ENCODE data around the gene GTSE1.

Gene GTSE1

DNA sequence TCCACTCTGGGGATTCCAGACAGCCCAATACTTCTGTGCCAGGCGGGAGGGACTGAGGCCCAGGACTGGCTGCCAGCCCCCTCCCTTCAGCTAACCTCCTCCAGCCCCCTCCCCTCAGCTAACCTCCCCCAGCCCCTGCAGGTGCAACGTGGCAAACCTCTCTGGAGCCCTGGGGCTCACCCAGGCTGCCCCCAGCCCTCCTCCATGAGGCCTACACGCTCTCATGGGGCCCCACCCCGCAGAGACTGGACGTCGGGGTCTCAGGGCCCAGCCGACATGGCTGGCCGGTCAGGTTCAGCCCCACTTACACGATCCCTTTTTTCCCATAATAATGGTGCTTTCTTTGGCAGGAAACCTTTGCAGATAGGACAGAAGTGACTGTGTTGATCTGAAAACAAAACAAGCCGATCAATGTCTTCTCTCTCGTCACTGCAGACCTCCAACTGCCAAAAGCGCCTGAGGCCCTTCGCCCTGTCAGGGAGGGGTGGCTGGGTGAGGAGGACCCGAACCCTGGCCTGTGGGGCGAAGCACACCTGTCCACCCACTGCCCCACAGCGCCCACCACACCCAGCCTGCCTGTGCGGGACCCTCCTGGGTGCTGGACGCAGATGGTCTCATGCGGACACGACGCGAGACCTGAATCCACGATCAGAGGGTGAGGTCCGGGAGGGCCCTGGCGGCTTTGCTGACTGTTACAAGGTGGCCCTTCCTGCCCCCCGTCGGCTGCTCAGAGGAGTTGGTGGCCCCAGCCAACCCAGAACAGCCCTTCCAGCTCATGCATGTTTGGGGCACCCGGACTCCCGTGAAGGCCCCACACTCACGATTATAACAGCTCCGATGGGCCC lies 72.4 kb downstream of the GTSE1 start:
- TF ChIP-seq, protein P1, sequence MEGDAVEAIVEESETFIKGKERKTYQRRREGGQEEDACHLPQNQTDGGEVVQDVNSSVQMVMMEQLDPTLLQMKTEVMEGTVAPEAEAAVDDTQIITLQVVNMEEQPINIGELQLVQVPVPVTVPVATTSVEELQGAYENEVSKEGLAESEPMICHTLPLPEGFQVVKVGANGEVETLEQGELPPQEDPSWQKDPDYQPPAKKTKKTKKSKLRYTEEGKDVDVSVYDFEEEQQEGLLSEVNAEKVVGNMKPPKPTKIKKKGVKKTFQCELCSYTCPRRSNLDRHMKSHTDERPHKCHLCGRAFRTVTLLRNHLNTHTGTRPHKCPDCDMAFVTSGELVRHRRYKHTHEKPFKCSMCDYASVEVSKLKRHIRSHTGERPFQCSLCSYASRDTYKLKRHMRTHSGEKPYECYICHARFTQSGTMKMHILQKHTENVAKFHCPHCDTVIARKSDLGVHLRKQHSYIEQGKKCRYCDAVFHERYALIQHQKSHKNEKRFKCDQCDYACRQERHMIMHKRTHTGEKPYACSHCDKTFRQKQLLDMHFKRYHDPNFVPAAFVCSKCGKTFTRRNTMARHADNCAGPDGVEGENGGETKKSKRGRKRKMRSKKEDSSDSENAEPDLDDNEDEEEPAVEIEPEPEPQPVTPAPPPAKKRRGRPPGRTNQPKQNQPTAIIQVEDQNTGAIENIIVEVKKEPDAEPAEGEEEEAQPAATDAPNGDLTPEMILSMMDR (IDR thresholded peaks at IDR 0.05; ENCODE audit: insufficient read depth, low read length, missing control alignments) = no peak
- DNase-seq (ENCODE audit: low read depth, low spot score) = no peak
- no peak overlapping the region for H3K4me3 ChIP-seq (ENCODE audit: low read depth, low read length)
- ChIA-PET POLR2A (no interaction called here), CTCF (interaction anchor here (1.1 to 8.6 kb wide), 9 partner anchors 9 to 194 kb away, joined by 3 to 284 read pairs (median 7); partner anchors contain the start of gene CELSR1)

DNA sequence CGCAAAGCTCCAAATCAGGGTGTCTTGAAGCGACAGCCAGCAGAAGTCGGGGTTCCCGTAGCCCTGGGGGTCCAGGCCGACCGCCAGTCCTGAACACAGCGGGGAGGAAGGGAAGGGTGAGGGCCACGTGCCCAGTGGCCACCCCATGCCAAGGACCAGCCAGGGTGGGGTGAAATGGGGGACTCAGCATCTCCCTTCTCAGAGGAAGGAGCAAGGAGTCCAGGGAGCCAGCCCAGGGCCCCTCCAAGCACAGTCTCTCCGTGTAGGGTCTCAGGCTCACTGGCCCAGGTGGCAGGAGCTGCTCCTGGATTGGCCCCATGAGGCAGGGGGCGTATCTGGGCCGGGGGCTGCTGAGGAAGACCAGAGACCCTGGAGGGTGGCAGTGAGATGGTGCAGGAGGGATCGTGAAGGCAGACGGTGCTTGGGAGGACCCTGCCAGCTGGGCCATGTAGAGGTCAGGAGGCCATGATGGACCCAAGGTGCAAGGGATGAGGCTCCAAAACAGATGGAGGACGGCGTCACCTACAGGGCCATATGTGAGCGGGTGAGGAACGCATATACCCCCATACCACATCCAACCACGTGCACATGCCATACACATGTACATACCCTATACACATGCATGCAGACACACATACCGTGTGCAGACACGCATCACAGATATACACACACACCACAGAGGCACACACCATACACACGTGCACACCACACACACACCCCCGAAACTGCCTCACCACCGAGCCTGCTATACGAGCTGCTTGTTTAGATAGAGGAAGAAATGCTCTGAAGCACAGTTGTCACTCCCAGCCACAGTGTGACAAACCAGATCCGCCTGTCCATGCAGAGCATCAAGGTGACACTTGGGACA lies 73.3 kb downstream of the GTSE1 start:
- CTCF ChIA-PET = interaction anchor here (1.5 to 8.6 kb wide), 2 partner anchors 173 to 193 kb away, joined by 3 to 284 read pairs; partner anchors contain the start of gene CELSR1
- POLR2A ChIA-PET = no interaction called here
- TF ChIP-seq, protein P1 (IDR thresholded peaks at IDR 0.05; ENCODE audit: insufficient read depth, low read length, missing control alignments) = no peak
- no peak for DNase-seq (ENCODE audit: low read depth, low spot score)
- H3K4me3 ChIP-seq (ENCODE audit: low read depth, low read length) = no peak overlapping the region

DNA sequence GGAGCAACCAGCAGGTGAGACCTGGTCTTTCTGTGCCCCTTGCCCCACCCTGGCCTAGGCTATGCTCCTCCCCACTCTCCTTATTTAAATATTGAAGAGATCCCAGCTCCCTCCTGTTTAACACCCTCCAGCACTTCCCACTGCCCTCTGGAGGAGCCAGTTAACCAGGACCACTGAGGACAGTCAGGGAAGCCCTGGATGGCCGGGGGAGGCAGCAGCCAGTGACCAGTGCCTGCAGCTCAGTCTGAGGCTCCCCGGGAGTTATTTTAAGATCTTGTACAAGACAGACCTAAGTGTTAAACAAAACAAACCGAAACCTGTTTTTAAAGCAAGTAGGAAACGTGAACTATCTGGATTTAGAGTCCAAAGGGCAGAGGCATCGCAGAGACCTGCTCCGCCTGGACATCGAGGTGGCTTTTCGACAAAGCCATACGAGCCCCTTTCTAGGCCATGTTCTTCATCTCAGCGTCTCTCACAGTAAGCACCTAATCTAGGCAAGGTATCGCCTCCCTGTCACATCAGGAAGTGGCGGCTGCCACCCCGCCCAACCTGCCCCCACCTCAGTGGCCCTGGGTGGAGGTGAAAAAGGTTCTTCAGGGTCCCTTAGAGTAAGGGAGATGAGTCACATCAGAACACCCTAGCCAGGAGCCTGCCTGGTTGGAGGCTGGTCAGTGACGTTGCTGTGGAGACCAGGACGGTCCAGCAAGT lies 74.1 kb downstream of the GTSE1 start:
- ChIA-PET POLR2A (no interaction called here), CTCF (interaction anchor here (1.5 to 8.6 kb wide), 2 partner anchors 172 to 192 kb away, joined by 3 to 284 read pairs; partner anchors contain the start of gene CELSR1)
- H3K4me3 ChIP-seq (ENCODE audit: low read depth, low read length) = no peak overlapping the region
- TF ChIP-seq, protein P1 (IDR thresholded peaks at IDR 0.05; ENCODE audit: insufficient read depth, low read length, missing control alignments) = no peak
- DNase-seq (ENCODE audit: low read depth, low spot score) = no peak

DNA sequence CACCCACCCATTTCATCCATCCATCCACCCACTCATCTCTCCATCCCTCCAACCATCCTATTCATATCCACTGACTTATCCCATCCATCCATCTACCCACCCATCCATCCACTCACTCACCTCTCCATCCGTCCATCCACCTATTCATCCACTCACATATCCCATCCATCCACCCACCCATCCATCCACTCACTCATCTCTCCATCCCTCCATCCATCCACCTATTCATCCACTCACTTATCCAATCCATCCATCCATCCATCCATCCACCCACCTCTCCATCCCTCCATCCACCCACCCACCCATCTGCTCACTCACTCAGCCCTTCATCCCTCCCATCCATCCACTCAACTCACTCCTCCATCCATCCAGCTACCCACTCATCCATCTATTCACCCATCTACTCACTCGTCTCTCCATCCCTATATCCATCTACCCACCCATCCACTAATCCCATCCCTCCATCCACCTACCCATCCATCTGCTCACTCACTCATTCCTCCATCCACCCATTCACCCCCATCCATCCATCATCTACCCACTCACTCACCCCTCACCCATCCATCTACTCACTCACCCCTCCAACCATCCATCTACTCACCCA lies 75.1 kb downstream of the GTSE1 start:
- ChIA-PET CTCF (no interaction called here), POLR2A (no interaction called here)
- TF ChIP-seq, protein P1 (IDR thresholded peaks at IDR 0.05; ENCODE audit: insufficient read depth, low read length, missing control alignments) = no peak
- DNase-seq (ENCODE audit: low read depth, low spot score) = no peak
- H3K4me3 ChIP-seq (ENCODE audit: low read depth, low read length) = no peak overlapping the region

DNA sequence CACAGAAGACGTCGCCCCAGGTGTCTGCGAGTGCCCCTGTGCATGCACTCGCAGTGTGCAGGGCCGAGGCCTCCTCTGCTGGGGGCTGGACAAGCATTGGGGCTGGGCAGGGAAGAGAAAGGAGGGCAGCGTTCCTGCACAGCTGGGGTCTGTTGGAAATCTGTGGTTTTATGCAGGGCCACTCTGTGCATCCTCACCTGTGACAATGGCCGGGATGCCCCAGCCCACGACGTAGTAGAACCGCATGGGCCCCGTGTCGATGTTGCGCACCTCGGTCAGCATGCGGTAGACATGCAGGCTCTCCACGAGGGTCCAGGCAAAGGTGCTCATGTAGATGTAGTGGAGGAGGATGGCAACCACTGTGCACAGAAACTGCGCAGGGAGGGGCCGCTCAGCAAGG lies 76.0 kb downstream of the GTSE1 start:
- no peak overlapping the region for H3K4me3 ChIP-seq (ENCODE audit: low read depth, low read length)
- ChIA-PET POLR2A (no interaction called here), CTCF (interaction anchor here (0.8 kb wide), 1 partner anchor 170 kb away, joined by 3 read pairs; no protein-coding TSS in a partner anchor)
- DNase-seq (ENCODE audit: low read depth, low spot score) = no peak
- TF ChIP-seq, protein P1 (IDR thresholded peaks at IDR 0.05; ENCODE audit: insufficient read depth, low read length, missing control alignments) = no peak

Measured in AG04449 (cell line).